ENCODE measurements around the gene FKBP2. TPM values are rescaled to one million over a fixed set of nuclear protein-coding genes. Genes with fewer than 3 reads are reported as not detected.

FKBP2 gene
- total RNA-seq, 1 experiment from 2014 or later: 41.0 TPM

DNA sequence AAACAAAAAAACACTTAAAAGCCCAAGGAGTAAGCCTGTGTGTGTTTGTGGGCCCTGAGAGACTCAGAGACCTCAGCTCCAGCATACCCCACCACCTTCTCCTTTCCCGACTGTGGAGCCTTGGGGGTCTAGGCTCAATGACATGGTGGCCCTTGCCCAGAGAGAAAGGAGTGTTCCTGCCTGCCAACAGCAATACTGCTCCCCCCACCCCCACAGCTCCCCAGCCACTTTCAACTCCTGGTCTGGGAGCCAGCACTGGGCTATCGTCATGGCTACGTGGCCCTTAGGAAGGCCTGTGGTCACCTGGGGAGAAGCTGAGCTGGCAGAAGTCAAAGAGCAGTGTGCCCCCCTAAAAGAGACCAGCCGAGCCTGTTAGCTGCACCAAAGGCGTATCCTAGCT, 3.2 kb downstream of the FKBP2 start:
- Histone ChIP-seq H4K8ac (replicated peaks; ENCODE audit: insufficient read length, low read depth, low read length) (no peak overlapping the region), H3K14ac (ENCODE audit: insufficient read depth, low read length) (no peak overlapping the region), H2AFZ (ENCODE audit: low read length) (no peak overlapping the region), H3K79me2 (ENCODE audit: insufficient read depth, low read length) (peaks cover 9% of the 10 kb centered on the region; the same call in 1 of the 2 replicates), H3K18ac (ENCODE audit: insufficient read length, low read depth, low read length) (no peak overlapping the region), H3K4me2 (ENCODE audit: insufficient read depth, insufficient read length, low read length) (no peak overlapping the region), H3K4me1 (ENCODE audit: insufficient read depth, low read length) (peaks cover 3% of the 10 kb centered on the region; the same call in 1 of the 2 replicates), H3T11ph (ENCODE audit: low read length) (no peak overlapping the region), H4K20me1 (ENCODE audit: control insufficient read depth, insufficient read depth, insufficient read length) (no peaks in the 10 kb centered on the region), H4K91ac (ENCODE audit: insufficient read length, low read depth, low read length) (no peak overlapping the region), H3K9ac (ENCODE audit: extremely low read depth, insufficient read length, low read length) (no peak overlapping the region), H3K56ac (ENCODE audit: insufficient read length, low read depth, low read length) (no peak overlapping the region), H3K27me3 (ENCODE audit: insufficient read depth, low read length) (no peaks in the 10 kb centered on the region), H2BK120ac (ENCODE audit: low read depth, low read length, poor library complexity, severe bottlenecking) (no peak overlapping the region), H3K4ac (ENCODE audit: low read depth, low read length) (no peak overlapping the region), H4K5ac (ENCODE audit: insufficient read length, low read depth, low read length) (no peak overlapping the region), H3K23me2 (ENCODE audit: insufficient read length, low read depth, low read length, poor library complexity, severe bottlenecking) (peaks cover 21% of the 10 kb centered on the region), H2BK15ac (ENCODE audit: low read depth, low read length) (no peak overlapping the region), H3K9me3 (ENCODE audit: control insufficient read depth, low read depth, low read length) (no peaks in the 10 kb centered on the region), H2BK5ac (ENCODE audit: insufficient read length, low read length) (no peak overlapping the region), H3K23ac (ENCODE audit: insufficient read length, low read depth, low read length) (no peak overlapping the region), H3K27ac (ENCODE audit: insufficient read length, low read depth, low read length) (no peak overlapping the region), H2BK12ac (ENCODE audit: insufficient read length, low read depth, low read length) (no peak overlapping the region), H2AK5ac (ENCODE audit: insufficient read length, low read length) (no peak overlapping the region), H3K79me1 (ENCODE audit: insufficient read depth, low read depth, low read length, poor library complexity, severe bottlenecking) (no peaks in the 10 kb centered on the region), H2BK20ac (ENCODE audit: low read depth, low read length, poor library complexity, severe bottlenecking) (no peak overlapping the region)
- Mint-ChIP-seq H3K27me3 (ENCODE audit: low read depth) (no peaks in the 10 kb centered on the region), H3K4me1 (peaks cover 35 to 42% of the 10 kb centered on the region in 2 experiments), H3K4me3 (peak overlapping the region; percentile 85 to 93), H3K9me3 (no peaks in the 10 kb centered on the region; a peak in 1 of 5 replicates), H3K27ac (peak overlapping the region in 2 of 3 experiments; percentile 83 to 90; a peak in 3 of 7 replicates), H3K36me3 (ENCODE audit: insufficient read depth in 1 of 3, low read depth in 3 of 3) (peaks cover 12 to 23% (median 13%) of the 10 kb centered on the region in 3 experiments)
- no CpG with 5 or more reads among the region's 5 CpGs for WGBS (ENCODE audit: extremely low coverage, insufficient read length, low lambda C conversion rate)
- TF ChIP-seq, protein P1, sequence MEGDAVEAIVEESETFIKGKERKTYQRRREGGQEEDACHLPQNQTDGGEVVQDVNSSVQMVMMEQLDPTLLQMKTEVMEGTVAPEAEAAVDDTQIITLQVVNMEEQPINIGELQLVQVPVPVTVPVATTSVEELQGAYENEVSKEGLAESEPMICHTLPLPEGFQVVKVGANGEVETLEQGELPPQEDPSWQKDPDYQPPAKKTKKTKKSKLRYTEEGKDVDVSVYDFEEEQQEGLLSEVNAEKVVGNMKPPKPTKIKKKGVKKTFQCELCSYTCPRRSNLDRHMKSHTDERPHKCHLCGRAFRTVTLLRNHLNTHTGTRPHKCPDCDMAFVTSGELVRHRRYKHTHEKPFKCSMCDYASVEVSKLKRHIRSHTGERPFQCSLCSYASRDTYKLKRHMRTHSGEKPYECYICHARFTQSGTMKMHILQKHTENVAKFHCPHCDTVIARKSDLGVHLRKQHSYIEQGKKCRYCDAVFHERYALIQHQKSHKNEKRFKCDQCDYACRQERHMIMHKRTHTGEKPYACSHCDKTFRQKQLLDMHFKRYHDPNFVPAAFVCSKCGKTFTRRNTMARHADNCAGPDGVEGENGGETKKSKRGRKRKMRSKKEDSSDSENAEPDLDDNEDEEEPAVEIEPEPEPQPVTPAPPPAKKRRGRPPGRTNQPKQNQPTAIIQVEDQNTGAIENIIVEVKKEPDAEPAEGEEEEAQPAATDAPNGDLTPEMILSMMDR (conservative IDR thresholded peaks at IDR 0.05): no peak
- no peak for DNase-seq
